Activated CD4-positive, alpha-beta T cell treated with anti-CD3 and anti-CD28 coated beads, Interleukin-10, Interleukin-2, amounts not matched to agents 100 ng/mL and 50 ng/mL, durations not matched to agents 16 hours and 8 hours (primary cell): ENCODE data around the gene SLC18B1.

Experiments used
- DNase-seq: peaks from one replicate; pipeline ENCODE4 v3.0.0-alpha.2; 2020

Gene SLC18B1

GRCh38 chr6:132797951-132798868 lies at the start of gene SLC18B1:
Gene SLC18B1, minus strand, starts transcription at chr6:132798637. Its CDS starts 181 bp downstream, at chr6:132798456.
- DNase-seq, result peak; percentile 55

DNA sequence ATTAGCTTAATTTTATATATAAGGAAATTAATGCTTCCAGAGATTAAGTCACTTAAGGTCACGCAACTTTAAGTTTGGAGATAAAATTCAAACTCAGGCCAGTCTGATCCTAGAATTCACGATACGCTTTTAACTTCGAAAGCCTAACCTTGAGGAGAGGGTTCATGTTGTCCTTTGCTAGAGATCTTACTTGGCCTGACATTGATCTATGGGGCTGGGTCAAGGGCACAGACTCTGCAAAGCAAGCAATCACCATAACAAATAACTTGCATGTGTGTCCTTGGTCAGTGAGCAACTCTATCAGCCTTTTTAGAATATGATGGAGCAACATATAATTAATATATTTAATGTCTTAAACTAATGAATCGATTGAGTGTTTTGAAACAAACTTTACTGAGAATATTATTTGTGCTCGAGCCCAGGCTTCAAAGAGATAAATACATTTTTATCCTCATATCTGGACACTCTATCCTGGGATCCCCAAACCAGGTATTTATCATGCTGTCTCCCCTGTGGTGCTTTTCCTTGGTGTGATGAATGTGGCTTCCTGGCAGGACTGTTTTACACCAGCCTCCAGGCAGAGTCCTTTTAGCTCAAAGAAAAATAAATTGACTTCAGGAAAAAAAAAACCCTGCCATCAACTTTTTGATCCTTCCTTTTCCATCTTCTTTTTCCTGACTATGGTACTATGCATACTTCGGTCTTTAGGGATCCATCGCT lies 45.0 kb upstream of the SLC18B1 start:
- DNase-seq, result no peak

GRCh38 chr6:132841966-132842365 lies 43.5 kb upstream of the SLC18B1 start:
- no peak for DNase-seq

- no peak for DNase-seq
Observed at GRCh38 chr6:132832891-132833290, 34.5 kb upstream of the SLC18B1 start.

DNA sequence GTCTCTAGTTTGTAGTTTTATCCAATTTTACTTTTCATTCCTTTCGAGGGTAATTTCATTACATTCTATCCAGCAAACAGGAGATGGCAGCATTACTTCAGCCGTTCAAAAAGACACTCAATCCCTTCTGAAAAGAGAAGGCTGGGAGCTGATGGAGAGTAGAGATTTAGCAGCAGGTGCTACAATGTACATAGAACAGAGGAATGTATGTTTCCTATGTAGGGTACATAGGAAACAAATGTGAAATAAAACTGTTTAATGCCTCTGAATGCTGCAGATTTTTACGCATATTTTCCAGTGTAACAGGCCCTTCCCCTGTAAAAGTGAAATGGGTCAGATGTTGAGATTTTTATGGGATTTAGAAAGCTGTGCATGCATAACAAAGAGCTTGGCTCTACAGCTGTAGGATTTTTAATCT lies 31.9 kb upstream of the SLC18B1 start:
- peak; percentile 21 for DNase-seq

GRCh38 chr6:132820629-132821381 lies 22.4 kb upstream of the SLC18B1 start:
- peak; percentile 48 for DNase-seq

GRCh38 chr6:132819405-132820161 lies 21.1 kb upstream of the SLC18B1 start:
- peak; percentile 58 for DNase-seq

GRCh38 chr6:132818404-132819359 lies 20.2 kb upstream of the SLC18B1 start:
- peak; percentile 33 for DNase-seq

DNA sequence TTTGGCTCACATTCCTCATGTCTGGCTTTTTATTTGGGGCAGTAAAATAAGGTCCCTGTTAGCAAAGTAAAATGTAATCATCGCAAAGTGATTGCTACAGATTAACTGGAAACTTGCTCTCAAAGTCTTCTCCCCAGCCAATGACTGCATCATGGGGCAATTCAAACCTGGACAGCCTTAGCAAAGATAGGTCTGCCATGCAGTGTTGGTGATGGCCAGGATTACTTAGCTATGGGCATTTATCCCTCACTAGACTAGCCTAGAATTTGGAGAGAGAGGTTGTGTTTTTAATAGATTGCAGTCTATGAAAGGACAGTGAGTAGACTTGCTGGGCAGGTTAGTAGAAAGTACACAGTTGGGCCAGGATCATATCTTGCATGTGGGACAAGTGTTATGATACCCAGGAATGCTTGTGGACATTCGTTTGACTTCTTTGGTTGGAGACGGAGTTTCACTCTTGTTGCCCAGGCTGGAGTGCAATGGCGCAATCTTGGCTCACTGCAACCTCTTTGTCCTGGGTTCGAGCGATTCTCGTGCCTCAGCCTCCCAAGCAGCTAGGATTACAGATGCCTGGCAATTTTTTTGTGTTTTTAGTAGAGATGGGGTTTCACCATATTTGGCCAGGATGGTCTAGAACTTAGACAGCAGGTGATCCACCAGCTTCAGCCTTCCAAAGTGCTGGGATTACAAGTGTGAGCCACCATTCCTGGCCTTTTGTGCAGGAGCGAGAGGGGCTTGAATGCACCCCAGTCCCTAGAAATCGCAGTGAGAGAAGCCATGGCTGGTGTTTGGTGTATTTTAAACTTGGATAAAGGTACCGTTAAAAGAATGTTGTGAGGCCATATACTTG lies 19.3 kb upstream of the SLC18B1 start:
- DNase-seq, result peak; percentile 10

DNA sequence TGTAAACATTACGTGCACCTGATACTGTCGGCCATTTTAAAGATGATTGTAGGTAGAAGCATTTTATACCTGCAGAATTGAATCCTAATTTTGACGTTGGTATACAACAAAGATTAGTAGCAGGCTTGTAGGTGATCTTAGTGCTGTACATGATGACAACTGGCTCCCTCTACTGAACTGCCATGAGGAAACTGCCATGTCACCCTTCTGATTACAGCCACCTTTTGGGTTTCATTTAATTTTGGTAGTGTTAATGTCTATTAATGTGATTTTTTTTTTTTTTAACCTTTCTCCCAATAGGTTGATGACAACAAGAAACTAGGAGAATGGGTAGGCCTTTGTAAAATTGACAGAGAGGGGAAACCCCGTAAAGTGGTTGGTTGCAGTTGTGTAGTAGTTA lies 18.2 kb upstream of the SLC18B1 start:
- DNase-seq, result peak; percentile 34

GRCh38 chr6:132814716-132815570 lies 16.5 kb upstream of the SLC18B1 start:
- DNase-seq, result peak; percentile 64

GRCh38 chr6:132813173-132813856 lies 14.9 kb upstream of the SLC18B1 start:
- peak; percentile 72 for DNase-seq

GRCh38 chr6:132812756-132813172 lies 14.3 kb upstream of the SLC18B1 start:
- no peak for DNase-seq

DNA sequence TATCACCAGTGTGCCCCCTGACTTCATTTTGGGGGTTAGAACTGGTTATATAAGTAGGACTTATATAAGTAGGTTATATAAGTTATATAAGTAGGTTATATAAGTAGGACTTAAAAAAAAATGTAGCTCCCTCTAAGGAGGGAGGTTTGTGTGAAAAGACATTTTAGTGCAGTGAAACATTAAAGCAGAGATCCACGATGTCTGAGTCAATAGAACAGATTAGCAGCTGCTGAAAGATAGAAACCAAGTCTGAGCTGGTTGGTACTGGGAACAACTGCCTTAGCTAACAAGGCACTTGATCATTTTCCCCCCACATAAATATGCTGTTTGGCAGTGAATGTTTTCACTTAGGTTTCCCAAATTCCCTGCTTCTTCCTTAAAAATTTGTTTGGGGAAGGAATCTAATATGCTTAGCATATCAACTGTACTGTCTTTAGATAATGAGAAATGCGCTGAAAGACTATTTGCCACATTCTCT lies 13.9 kb upstream of the SLC18B1 start:
- peak; percentile 19 for DNase-seq

DNA sequence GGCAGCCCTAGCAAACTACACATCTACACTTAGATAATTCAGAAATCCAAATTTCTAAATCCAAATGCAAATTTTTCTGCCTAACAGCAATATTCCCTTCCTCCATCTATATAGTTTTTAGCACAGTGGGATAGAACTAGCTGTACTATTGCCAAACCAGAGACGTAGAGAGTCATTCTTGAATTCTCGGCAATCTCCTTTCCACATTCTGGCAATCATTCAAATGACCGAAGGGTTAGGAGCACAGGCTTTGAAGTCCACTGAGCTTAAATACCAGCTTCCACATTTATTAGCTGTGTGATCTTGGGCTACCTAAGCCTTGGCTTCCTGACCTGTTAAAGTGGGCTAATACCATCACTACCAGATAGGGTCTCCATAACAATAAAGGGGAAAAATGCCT lies 12.8 kb upstream of the SLC18B1 start:
- DNase-seq, result no peak

DNA sequence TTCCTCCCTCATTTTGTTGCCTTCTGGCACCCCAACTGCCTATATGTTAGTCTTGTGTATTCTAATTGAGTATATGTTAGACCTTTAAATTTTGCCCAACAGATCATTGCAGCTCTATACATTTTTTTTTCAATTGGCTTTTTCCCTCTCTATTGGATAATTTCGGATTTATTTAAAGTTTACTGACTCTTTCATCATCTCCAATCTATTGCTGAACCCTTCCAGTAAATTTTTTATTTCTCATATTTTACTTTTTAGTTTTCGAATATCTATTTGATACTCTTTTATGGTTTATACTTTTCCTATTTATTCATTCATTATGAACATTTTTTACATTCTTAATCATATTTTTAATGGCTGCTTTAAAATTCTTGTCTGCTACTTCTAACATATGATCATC lies 7.1 kb upstream of the SLC18B1 start:
- no peak for DNase-seq

GRCh38 chr6:132804251-132804650 lies 5.8 kb upstream of the SLC18B1 start:
- no peak for DNase-seq

DNA sequence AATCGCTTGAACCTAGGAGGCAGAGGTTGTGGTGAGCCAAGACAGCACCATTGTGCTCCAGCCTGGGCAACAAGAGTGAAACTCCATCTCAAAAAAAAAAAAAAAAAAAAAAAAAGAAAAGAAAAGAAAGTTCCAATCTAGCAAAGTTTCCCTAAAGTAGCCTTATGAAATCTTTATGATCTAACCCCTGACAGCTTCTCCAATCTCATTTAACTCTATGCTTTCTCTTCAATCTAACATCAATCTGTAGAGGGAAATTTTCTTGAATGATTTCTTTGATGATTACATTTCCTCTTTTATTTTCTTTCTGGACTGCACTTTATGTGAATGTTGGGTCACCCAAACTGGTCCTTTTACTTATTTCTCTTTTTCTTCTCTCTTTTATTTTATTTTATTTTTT lies 2.2 kb upstream of the SLC18B1 start:
- DNase-seq, result no peak
